OCI-LY3 (cell line): ENCODE measurements around the gene HTRA1.

Experiments used
- H2AFZ ChIP-seq: fragments of 200-600, 300-600 bp; shearing (Covaris generic); 2 replicates; pipeline ENCODE4 v1.6.0; 2014; ENCODE audit warnings: antibody characterized with exemption, low read depth, low read length
- H3K27ac ChIP-seq: fragments of 200-600, 300-600 bp; sonication (generic); 2 replicates; pipeline ENCODE4 v1.5.1; 2014; ENCODE audit warnings: mild to moderate bottlenecking, low read length, moderate library complexity, mixed read lengths
- H3K27me3 ChIP-seq: fragments of 200-600, 300-600 bp; sonication (generic); 2 replicates; pipeline ENCODE4 v1.6.1; 2014; ENCODE audit warnings: low read depth, low read length, mixed read lengths
- H3K36me3 ChIP-seq: fragments of 200-600, 300-600 bp; sonication (generic); replicated peaks from 2 replicates; pipeline ENCODE3; 2014; ENCODE audit warnings: low read depth, low read length, mixed read lengths
- H3K4me1 ChIP-seq: fragments of 300-600, 200-600 bp; sonication (generic); 2 replicates; pipeline ENCODE4 v1.6.1; 2014; ENCODE audit warnings: low read length, mixed read lengths
- H3K4me2 ChIP-seq: fragments of 200-600, 300-600 bp; sonication (generic); 2 replicates; pipeline ENCODE4 v1.6.1; 2014; ENCODE audit warnings: low read length, mixed read lengths
- H3K4me3 ChIP-seq: fragments of 300-600, 200-600 bp; sonication (generic); 2 replicates; pipeline ENCODE4 v1.5.1; 2014; ENCODE audit warnings: antibody characterized with exemption, mild to moderate bottlenecking, low read length, moderate library complexity
- H3K79me2 ChIP-seq: fragments of 300-600, 200-600 bp; shearing (Covaris generic); 2 replicates; pipeline ENCODE4 v1.6.1; 2014; ENCODE audit warnings: mild to moderate bottlenecking, low read length, mixed read lengths
- H3K9ac ChIP-seq: fragments of 300-600, 200-600 bp; shearing (Covaris generic); 2 replicates; pipeline ENCODE4 v1.6.0; 2014; ENCODE audit warnings: mild to moderate bottlenecking, low read length, moderate library complexity
- H3K9me3 ChIP-seq: fragments of 200-600, 300-600 bp; shearing (Covaris generic); 2 replicates; pipeline ENCODE4 v1.6.1; 2014; ENCODE audit warnings: low read length, mixed read lengths; ENCODE audit not compliant: insufficient read depth
- H4K20me1 ChIP-seq: fragments of 200-600, 300-600 bp; sonication (generic); 2 replicates; pipeline ENCODE4 v1.6.1; 2016; ENCODE audit warnings: low read length, mixed read lengths; ENCODE audit not compliant: insufficient read depth
- CTCF ChIP-seq: fragments of 200-600, 300-600 bp; sonication (generic); IDR thresholded peaks from 2 replicates; pipeline ENCODE4 v1.5.1; 2014; ENCODE audit warnings: antibody characterized with exemption, low read length, low read depth
- EZH2phosphoT487 ChIP-seq: fragments of 200-600 bp; shearing (Covaris generic); IDR thresholded peaks from 2 replicates; pipeline ENCODE4 v1.6.1; 2018; ENCODE audit warnings: antibody characterized with exemption, mixed run types, low read depth

HTRA1 gene

GRCh38 chr10:122446668-122447423, 14.5 kb upstream of the HTRA1 start:
- Histone ChIP-seq H3K27ac (no peak overlapping the region), H3K4me2 (no peak overlapping the region), H3K79me2 (no peaks in the 10 kb centered on the region), H4K20me1 (no peaks in the 10 kb centered on the region), H3K27me3 (no peaks in the 10 kb centered on the region), H3K9me3 (no peaks in the 10 kb centered on the region), H3K36me3 (no peaks in the 10 kb centered on the region), H2AFZ (no peak overlapping the region), H3K9ac (no peak overlapping the region), H3K4me1 (no peaks in the 10 kb centered on the region), H3K4me3 (no peak overlapping the region)
- TF ChIP-seq EZH2phosphoT487 (no peak), CTCF (no peak)

DNA sequence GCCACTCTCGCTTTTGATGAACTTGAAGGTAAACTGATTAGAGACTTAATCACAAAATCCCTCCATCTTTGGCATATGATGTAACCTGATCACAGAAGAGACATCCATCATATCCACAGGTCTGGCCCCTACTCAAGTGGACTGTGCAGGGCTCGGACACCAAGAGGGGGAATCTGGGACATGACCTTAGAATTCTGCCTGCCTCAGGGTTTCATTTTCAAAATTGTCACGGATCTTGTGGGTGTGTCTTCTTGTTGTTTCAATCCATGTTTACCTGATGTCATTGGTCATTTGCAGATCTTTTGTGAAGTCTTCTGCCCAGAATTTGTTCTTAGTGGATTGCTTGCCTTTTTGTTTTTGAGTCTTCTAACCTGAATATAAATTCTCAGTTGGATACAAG, 12.8 kb upstream of the HTRA1 start:
- no peak overlapping the region for H3K27ac ChIP-seq
- no peak overlapping the region for H2AFZ ChIP-seq
- no peaks in the 10 kb centered on the region for H3K36me3 ChIP-seq
- no peaks in the 10 kb centered on the region for H3K27me3 ChIP-seq
- no peaks in the 10 kb centered on the region for H3K4me1 ChIP-seq
- H3K9me3 ChIP-seq, result no peaks in the 10 kb centered on the region
- no peak overlapping the region for H3K9ac ChIP-seq
- no peak overlapping the region for H3K4me2 ChIP-seq
- no peak overlapping the region for H3K4me3 ChIP-seq
- no peaks in the 10 kb centered on the region for H3K79me2 ChIP-seq
- TF ChIP-seq CTCF (no peak), EZH2phosphoT487 (no peak)
- H4K20me1 ChIP-seq, result no peaks in the 10 kb centered on the region

- H3K4me1 ChIP-seq, result no peaks in the 10 kb centered on the region
- H3K4me3 ChIP-seq, result no peak overlapping the region
- H2AFZ ChIP-seq, result no peak overlapping the region
- H3K9ac ChIP-seq, result no peak overlapping the region
- no peaks in the 10 kb centered on the region for H3K79me2 ChIP-seq
- no peaks in the 10 kb centered on the region for H4K20me1 ChIP-seq
- H3K36me3 ChIP-seq, result no peaks in the 10 kb centered on the region
- no peak overlapping the region for H3K4me2 ChIP-seq
- H3K9me3 ChIP-seq, result no peaks in the 10 kb centered on the region
- TF ChIP-seq EZH2phosphoT487 (no peak), CTCF (no peak)
- H3K27ac ChIP-seq, result no peak overlapping the region
- H3K27me3 ChIP-seq, result no peaks in the 10 kb centered on the region
These were observed 12.2 kb upstream of the HTRA1 start for GRCh38 chr10:122449153-122449552.

- H3K27me3 ChIP-seq, result no peaks in the 10 kb centered on the region
- H3K9me3 ChIP-seq, result no peaks in the 10 kb centered on the region
- H3K27ac ChIP-seq, result no peak overlapping the region
- no peak overlapping the region for H3K9ac ChIP-seq
- no peaks in the 10 kb centered on the region for H4K20me1 ChIP-seq
- no peak overlapping the region for H3K4me3 ChIP-seq
- H3K79me2 ChIP-seq, result no peaks in the 10 kb centered on the region
- no peak overlapping the region for H3K4me2 ChIP-seq
- H3K36me3 ChIP-seq, result no peaks in the 10 kb centered on the region
- H3K4me1 ChIP-seq, result no peaks in the 10 kb centered on the region
- H2AFZ ChIP-seq, result no peak overlapping the region
- no peak for TF ChIP-seq EZH2phosphoT487
- TF ChIP-seq CTCF, result no peak
These were observed 10.9 kb upstream of the HTRA1 start for GRCh38 chr10:122450353-122450990.
